ENCODE data around the gene PINLYP. TPM values are rescaled to one million over a fixed set of nuclear protein-coding genes. Genes with fewer than 3 reads are reported as not detected.

The PINLYP gene
- total RNA-seq, 1 donor from 2014 or later: 12.6 TPM

DNA sequence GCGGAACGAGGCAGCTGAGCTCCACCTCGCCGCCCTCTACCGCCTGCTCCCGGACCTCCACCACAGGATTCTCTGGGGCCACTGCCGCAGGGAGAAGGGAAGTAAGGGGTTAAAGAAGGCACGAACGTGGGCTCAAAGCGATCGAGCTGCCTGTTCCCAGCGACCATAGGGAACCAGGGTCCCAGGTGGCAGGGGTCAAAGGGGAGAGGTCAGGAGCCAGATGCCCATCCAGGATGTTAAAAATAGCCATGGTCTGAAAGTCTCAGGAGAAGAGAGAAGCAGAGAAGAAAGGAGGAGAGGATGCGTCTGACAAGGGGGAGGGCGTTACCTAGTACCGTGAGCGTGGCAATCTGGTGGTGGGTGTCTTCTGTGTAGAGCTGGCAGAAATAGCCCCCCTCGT lies 51.2 kb downstream of the PINLYP start:
- no peak for DNase-seq (ENCODE audit: low spot score in 2 of 2, unreplicated experiment in 2 of 2)
- no peaks in the 10 kb centered on the region for H3K9me3 Mint-ChIP-seq

DNA sequence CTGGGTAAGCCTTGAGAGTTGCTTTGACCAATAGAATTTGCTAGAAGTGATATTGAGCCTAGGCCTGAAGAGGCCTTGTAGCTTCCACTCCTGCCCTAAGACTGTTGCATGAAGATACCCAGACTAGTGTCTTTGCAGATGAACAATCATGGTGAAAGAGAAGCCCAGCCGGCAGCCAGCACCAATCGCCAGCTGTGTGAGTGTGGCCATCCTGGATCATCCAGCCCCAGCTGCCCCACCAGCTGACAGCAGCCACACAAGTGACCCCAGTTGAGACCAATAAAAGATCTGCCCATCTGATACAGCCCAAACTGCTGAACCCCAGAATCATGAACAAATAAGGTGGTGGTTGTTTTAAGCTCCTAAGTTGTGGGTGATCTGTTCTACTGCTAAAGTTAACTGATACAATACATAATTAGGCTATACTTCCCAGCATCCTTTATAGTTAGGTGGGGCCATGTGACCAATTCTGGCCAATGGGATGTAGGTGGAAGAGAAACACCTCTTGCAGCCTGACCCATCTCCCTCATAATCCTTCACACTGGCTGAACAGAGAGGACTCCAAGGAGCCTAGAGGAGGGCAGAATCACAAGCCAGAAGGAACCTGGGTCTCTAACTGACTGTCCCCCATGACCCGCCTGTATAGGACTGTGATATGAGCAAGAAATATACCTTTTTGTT lies 53.2 kb downstream of the PINLYP start:
- no peaks in the 10 kb centered on the region for H3K4me1 Mint-ChIP-seq
- no peak overlapping the region for H3K27ac Mint-ChIP-seq
- H3K4me3 Mint-ChIP-seq: no peak overlapping the region
- DNase-seq (ENCODE audit: low spot score in 2 of 2, unreplicated experiment in 2 of 2): no peak
- H3K9me3 Mint-ChIP-seq: no peaks in the 10 kb centered on the region
- peaks cover 20% of the 10 kb centered on the region for H3K36me3 Mint-ChIP-seq
- H3K27me3 Mint-ChIP-seq (ENCODE audit: low read depth): no peaks in the 10 kb centered on the region
- TF ChIP-seq, protein P1, sequence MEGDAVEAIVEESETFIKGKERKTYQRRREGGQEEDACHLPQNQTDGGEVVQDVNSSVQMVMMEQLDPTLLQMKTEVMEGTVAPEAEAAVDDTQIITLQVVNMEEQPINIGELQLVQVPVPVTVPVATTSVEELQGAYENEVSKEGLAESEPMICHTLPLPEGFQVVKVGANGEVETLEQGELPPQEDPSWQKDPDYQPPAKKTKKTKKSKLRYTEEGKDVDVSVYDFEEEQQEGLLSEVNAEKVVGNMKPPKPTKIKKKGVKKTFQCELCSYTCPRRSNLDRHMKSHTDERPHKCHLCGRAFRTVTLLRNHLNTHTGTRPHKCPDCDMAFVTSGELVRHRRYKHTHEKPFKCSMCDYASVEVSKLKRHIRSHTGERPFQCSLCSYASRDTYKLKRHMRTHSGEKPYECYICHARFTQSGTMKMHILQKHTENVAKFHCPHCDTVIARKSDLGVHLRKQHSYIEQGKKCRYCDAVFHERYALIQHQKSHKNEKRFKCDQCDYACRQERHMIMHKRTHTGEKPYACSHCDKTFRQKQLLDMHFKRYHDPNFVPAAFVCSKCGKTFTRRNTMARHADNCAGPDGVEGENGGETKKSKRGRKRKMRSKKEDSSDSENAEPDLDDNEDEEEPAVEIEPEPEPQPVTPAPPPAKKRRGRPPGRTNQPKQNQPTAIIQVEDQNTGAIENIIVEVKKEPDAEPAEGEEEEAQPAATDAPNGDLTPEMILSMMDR (IDR thresholded peaks at IDR 0.05; ENCODE audit: unreplicated experiment): no peak

More for the DNA sequence above, 51.2 kb downstream of the PINLYP start:
- Mint-ChIP-seq H3K4me1 (no peaks in the 10 kb centered on the region), H3K4me3 (no peak overlapping the region), H3K36me3 (peaks cover 22% of the 10 kb centered on the region), H3K27ac (no peak overlapping the region), H3K27me3 (ENCODE audit: low read depth) (no peaks in the 10 kb centered on the region)
- TF ChIP-seq, protein P1 (IDR thresholded peaks at IDR 0.05; ENCODE audit: unreplicated experiment): no peak

DNA sequence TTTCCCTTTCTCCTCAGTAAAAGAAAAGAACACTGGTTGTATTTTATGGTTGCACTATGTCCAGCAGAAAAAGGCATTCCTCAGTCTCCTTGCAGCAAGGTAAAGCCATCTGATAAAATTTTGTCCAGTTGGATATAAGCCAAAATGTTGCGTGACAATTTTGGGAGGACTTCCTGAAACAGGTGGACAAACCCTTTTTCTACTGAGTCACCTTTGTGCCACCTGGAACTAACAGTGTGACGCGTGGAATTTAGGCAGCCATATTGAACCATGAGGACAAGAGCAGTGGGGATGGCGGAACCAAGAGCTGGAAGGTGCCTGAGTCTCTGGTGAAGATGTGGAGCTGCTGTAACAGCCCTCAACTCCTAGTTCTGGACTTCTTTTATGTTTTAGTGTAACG lies 55.9 kb downstream of the PINLYP start:
- H3K4me1 Mint-ChIP-seq: peaks cover 15% of the 10 kb centered on the region
- H3K27ac Mint-ChIP-seq: no peak overlapping the region
- H3K27me3 Mint-ChIP-seq (ENCODE audit: low read depth): no peaks in the 10 kb centered on the region
- peaks cover 10% of the 10 kb centered on the region for H3K36me3 Mint-ChIP-seq
- no peak for DNase-seq (ENCODE audit: low spot score in 2 of 2, unreplicated experiment in 2 of 2)
- H3K9me3 Mint-ChIP-seq: no peaks in the 10 kb centered on the region
- TF ChIP-seq, protein P1 (IDR thresholded peaks at IDR 0.05; ENCODE audit: unreplicated experiment): no peak
- H3K4me3 Mint-ChIP-seq: no peak overlapping the region

Other genes starting within 250 kb of the PINLYP start
- gene CD177, start 222.1 kb upstream of the PINLYP start, total RNA-seq: not detected in 3 replicates
- not detected in 3 replicates for gene TEX101, start 160.9 kb upstream of the PINLYP start, total RNA-seq
- 2.6 to 4.4 TPM (median 3.4 TPM) in 3 replicates for gene LYPD3, start 110.2 kb upstream of the PINLYP start, total RNA-seq
- 28.0 to 31.4 TPM (median 28.2 TPM) in 3 replicates for gene PHLDB3, start 71.1 kb upstream of the PINLYP start, total RNA-seq
- gene ETHE1, start 48.6 kb upstream of the PINLYP start, total RNA-seq: 26.8 to 29.0 TPM (median 27.9 TPM) in 3 replicates
- gene ZNF575, start 42.6 kb upstream of the PINLYP start, total RNA-seq: 2.3 to 2.8 TPM (median 2.6 TPM) in 3 replicates
- gene XRCC1, start 274 bp upstream of the PINLYP start, total RNA-seq: 52.3 to 58.5 TPM (median 56.1 TPM) in 3 replicates
- 41.1 to 42.2 TPM (median 41.4 TPM) in 3 replicates for gene IRGQ, start 20.3 kb downstream of the PINLYP start, total RNA-seq
- 11.4 to 12.6 TPM (median 12.6 TPM) in 3 replicates for gene ZNF576, start 20.8 kb downstream of the PINLYP start, total RNA-seq
- gene SRRM5, start 36.3 kb downstream of the PINLYP start, total RNA-seq: 0.36 to 0.63 TPM (median 0.58 TPM) in 3 replicates
- gene ZNF428, start 43.8 kb downstream of the PINLYP start, total RNA-seq: 92.2 to 96.2 TPM (median 92.4 TPM) in 3 replicates
- gene CADM4, start 64.0 kb downstream of the PINLYP start, total RNA-seq: 45.8 to 48.3 TPM (median 47.1 TPM) in 3 replicates
- 18.5 to 22.7 TPM (median 22.2 TPM) in 3 replicates for gene PLAUR, start 94.4 kb downstream of the PINLYP start, total RNA-seq
- not detected in 3 replicates for gene IRGC, start 140.3 kb downstream of the PINLYP start, total RNA-seq
- 65.8 to 75.7 TPM (median 73.2 TPM) in 3 replicates for gene SMG9, start 179.2 kb downstream of the PINLYP start, total RNA-seq
- gene KCNN4, start 205.2 kb downstream of the PINLYP start, total RNA-seq: 5.4 to 6.4 TPM (median 6.1 TPM) in 3 replicates
- gene LYPD5, start 226.6 kb downstream of the PINLYP start, total RNA-seq: 0.27 to 0.57 TPM (median 0.33 TPM) in 3 replicates

Data from mesothelial cell of epicardium (in vitro differentiated cells).